ENCODE results near the gene TEK. TPM values are rescaled to one million over a fixed set of nuclear protein-coding genes. Genes with fewer than 3 reads are reported as not detected.

TEK gene
- polyA plus RNA-seq, 2 of the 4 experiments (the other 2 are of a cell fraction): 0.04 TPM; not detected in 1

GRCh38 chr9:27205198-27205597, 96.2 kb downstream of the TEK start:
- TF ChIP-seq, protein P1, sequence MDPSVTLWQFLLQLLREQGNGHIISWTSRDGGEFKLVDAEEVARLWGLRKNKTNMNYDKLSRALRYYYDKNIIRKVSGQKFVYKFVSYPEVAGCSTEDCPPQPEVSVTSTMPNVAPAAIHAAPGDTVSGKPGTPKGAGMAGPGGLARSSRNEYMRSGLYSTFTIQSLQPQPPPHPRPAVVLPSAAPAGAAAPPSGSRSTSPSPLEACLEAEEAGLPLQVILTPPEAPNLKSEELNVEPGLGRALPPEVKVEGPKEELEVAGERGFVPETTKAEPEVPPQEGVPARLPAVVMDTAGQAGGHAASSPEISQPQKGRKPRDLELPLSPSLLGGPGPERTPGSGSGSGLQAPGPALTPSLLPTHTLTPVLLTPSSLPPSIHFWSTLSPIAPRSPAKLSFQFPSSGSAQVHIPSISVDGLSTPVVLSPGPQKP (IDR thresholded peaks at IDR 0.05; ENCODE audit: low read depth, low read length): no peak
- TF ChIP-seq EP300 (IDR thresholded peaks at IDR 0.05) (no peak), EHF (CRISPR knock-in tag; IDR thresholded peaks at IDR 0.05) (no peak), BHLHE40 (IDR thresholded peaks at IDR 0.05; ENCODE audit: low read depth, low read length) (no peak), ESRRA (IDR thresholded peaks at IDR 0.05; ENCODE audit: borderline replicate concordance, low read length) (no peak), EHMT2 (IDR thresholded peaks at IDR 0.05; ENCODE audit: low read depth) (no peak), HDAC2 (IDR thresholded peaks at IDR 0.05) (no peak), PBX3 (IDR thresholded peaks at IDR 0.05) (no peak), POLR2AphosphoS2 (conservative IDR thresholded peaks at IDR 0.05; ENCODE audit: low read length) (no peak), RARB (CRISPR knock-in tag; IDR thresholded peaks at IDR 0.05) (no peak), CBX2 (IDR thresholded peaks at IDR 0.05; ENCODE audit: borderline replicate concordance, low read depth) (no peak), HOXB13 (CRISPR knock-in tag; IDR thresholded peaks at IDR 0.05; ENCODE audit: low read depth) (no peak), JUN (IDR thresholded peaks at IDR 0.05) (no peak)
- TF ChIP-seq, protein P2, sequence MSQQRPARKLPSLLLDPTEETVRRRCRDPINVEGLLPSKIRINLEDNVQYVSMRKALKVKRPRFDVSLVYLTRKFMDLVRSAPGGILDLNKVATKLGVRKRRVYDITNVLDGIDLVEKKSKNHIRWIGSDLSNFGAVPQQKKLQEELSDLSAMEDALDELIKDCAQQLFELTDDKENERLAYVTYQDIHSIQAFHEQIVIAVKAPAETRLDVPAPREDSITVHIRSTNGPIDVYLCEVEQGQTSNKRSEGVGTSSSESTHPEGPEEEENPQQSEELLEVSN (IDR thresholded peaks at IDR 0.05; ENCODE audit: borderline replicate concordance, low read depth): no peak
- POLR2A ChIA-PET: no interaction called here

DNA sequence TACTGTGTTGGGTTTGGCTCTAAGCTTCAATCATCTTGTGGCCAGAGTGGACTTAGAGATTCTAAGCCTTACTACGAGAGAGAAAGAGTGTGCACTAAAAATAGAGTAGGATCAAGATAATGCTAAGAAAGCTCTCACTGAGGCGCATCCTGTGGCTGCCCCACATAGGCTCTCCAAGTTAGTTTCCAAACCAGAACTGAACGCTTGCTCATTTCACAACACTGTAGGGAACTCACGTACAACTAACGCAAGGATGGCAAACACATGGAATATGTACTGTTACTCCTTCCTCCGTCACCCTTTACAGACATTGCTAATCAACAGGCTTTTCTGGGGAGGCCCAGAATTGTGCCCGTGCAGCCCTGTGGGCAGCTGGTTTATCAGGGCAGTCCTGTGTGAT, 97.0 kb downstream of the TEK start:
- TF ChIP-seq RAD21 (conservative IDR thresholded peaks at IDR 0.05 in 1 of 2, IDR thresholded peaks at IDR 0.05 in 1 of 2): no peak
- no peak for TF ChIP-seq HDAC2 (IDR thresholded peaks at IDR 0.05)
- TF ChIP-seq JUNB (IDR thresholded peaks at IDR 0.05): no peak
- no peak for TF ChIP-seq CHD4 (IDR thresholded peaks at IDR 0.05; ENCODE audit: borderline replicate concordance)
- TF ChIP-seq NFE2L2 (conservative IDR thresholded peaks at IDR 0.05; ENCODE audit: low read length): no peak
- TF ChIP-seq JUN (IDR thresholded peaks at IDR 0.05): no peak
- no peak for TF ChIP-seq MAZ (IDR thresholded peaks at IDR 0.05; ENCODE audit: borderline replicate concordance, low read depth, low read length)
- no peak for TF ChIP-seq HES2 (IDR thresholded peaks at IDR 0.05)
- WGBS (ENCODE audit: missing lambda C conversion rate): 39% methylated on average over 7 of the region's 7 CpGs
- DNase-seq (ENCODE audit: low read depth in 1 of 2, low spot score in 1 of 2) (no peak), ATAC-seq (no peak), FAIRE-seq (no peak)
- ChIA-PET CTCF (no interaction called here), POLR2A (no interaction called here)
- no peak overlapping the region for H3K4me2 ChIP-seq
- no peaks in the 10 kb centered on the region for H3K9me3 ChIP-seq
- H3K27ac ChIP-seq: no peak overlapping the region
- no peaks in the 10 kb centered on the region for H3K4me1 ChIP-seq
- H3K4me3 ChIP-seq: no peak overlapping the region

More at GRCh38 chr9:27205198-27205597, 96.2 kb downstream of the TEK start:
- no peak for ATAC-seq
- DNase-seq (ENCODE audit: low read depth in 1 of 2, low spot score in 1 of 2): no peak
- CTCF ChIA-PET: no interaction called here
- Histone ChIP-seq H3K4me1 (no peaks in the 10 kb centered on the region), H3K4me3 (no peak overlapping the region), H3K27ac (no peak overlapping the region), H3K9me3 (no peaks in the 10 kb centered on the region), H3K4me2 (no peak overlapping the region)
- no peak for FAIRE-seq
- 37% methylated on average over 2 of the region's 2 CpGs for WGBS (ENCODE audit: missing lambda C conversion rate)

- WGBS (ENCODE audit: missing lambda C conversion rate): 13% methylated on average over 3 of the region's 3 CpGs
- no peaks in the 10 kb centered on the region for H3K9me3 ChIP-seq
- no peak for ATAC-seq
- H3K4me1 ChIP-seq: no peaks in the 10 kb centered on the region
- TF ChIP-seq EHF (CRISPR knock-in tag; IDR thresholded peaks at IDR 0.05) (no peak), RCOR1 (IDR thresholded peaks at IDR 0.05; ENCODE audit: low read depth, low read length) (no peak), HOXB13 (CRISPR knock-in tag; IDR thresholded peaks at IDR 0.05; ENCODE audit: low read depth) (no peak), MAFK (IDR thresholded peaks at IDR 0.05; ENCODE audit: partially characterized antibody) (no peak), ZC3H11A (IDR thresholded peaks at IDR 0.05) (no peak), JUNB (IDR thresholded peaks at IDR 0.05) (no peak), RNF2 (IDR thresholded peaks at IDR 0.05; ENCODE audit: borderline replicate concordance, low read depth) (no peak), JUN (IDR thresholded peaks at IDR 0.05) (no peak), SMC3 (IDR thresholded peaks at IDR 0.05) (no peak), FOXS1 (CRISPR knock-in tag; IDR thresholded peaks at IDR 0.05) (no peak), ZFP36 (IDR thresholded peaks at IDR 0.05; ENCODE audit: borderline replicate concordance, partially characterized antibody) (no peak), CEBPB (IDR thresholded peaks at IDR 0.05) (no peak)
- TF ChIP-seq, protein P2 (IDR thresholded peaks at IDR 0.05; ENCODE audit: borderline replicate concordance, low read depth): no peak
- no peak for DNase-seq (ENCODE audit: low read depth in 1 of 2, low spot score in 1 of 2)
- FAIRE-seq: no peak
- H3K27ac ChIP-seq: no peak overlapping the region
- no peak overlapping the region for H3K4me3 ChIP-seq
- ChIA-PET POLR2A (no interaction called here), CTCF (interaction anchor here (0.8 to 1.8 kb wide), 4 partner anchors 9 to 12 kb away, joined by 3 read pairs; no protein-coding TSS in a partner anchor)
- H3K4me2 ChIP-seq: no peak overlapping the region
These were observed 100.0 kb downstream of the TEK start for GRCh38 chr9:27209034-27209433.
